ENCODE data around the gene ABCC4. TPM values are rescaled to one million over a fixed set of nuclear protein-coding genes. Genes with fewer than 3 reads are reported as not detected.
A peak's percentile ranks its signal among the peaks of the same experiment; 100 is the strongest.
"Not testable (repeated sequence)": the region's sequence is repeated elsewhere in the genome, so short reads cannot be mapped to it uniquely, and the experiment has no call there.

Gene ABCC4
- total and polyA plus RNA-seq, 2 experiments from 2014 or later = 9.8 to 23.3 TPM

GRCh38 chr13:95295026-95295425 is 6.2 kb downstream of the ABCC4 start:
- DNase-seq (ENCODE audit: low spot score) = no peak
- no peaks in the 10 kb centered on the region for H3K36me3 ChIP-seq (replicated peaks; ENCODE audit: insufficient read depth, low read depth)
- 93% methylated on average over 8 of the region's 8 CpGs for WGBS (ENCODE audit: low lambda C conversion rate, missing lambda C conversion rate)
- H3K4me2 ChIP-seq = no peak overlapping the region
- no peak overlapping the region for H3K4me3 ChIP-seq
- H3K27ac ChIP-seq = no peak overlapping the region
- H3K9me3 ChIP-seq (ENCODE audit: low read depth) = no peaks in the 10 kb centered on the region
- H3K79me2 ChIP-seq = peaks cover 68% of the 10 kb centered on the region
- no peak overlapping the region for H2AFZ ChIP-seq
- no peaks in the 10 kb centered on the region for H3K9me2 ChIP-seq (replicated peaks; ENCODE audit: insufficient read depth)
- H3K4me1 ChIP-seq (ENCODE audit: insufficient read depth) = peaks cover 20% of the 10 kb centered on the region
- no peaks in the 10 kb centered on the region for H3K27me3 ChIP-seq
- no peaks in the 10 kb centered on the region for H4K20me1 ChIP-seq (ENCODE audit: insufficient read depth, poor library complexity, severe bottlenecking)
- TF ChIP-seq EZH2 (IDR thresholded peaks at IDR 0.05; ENCODE audit: borderline replicate concordance) (no peak), CTCF (IDR thresholded peaks at IDR 0.05; ENCODE audit: poor library complexity) (no peak), EZH2phosphoT487 (IDR thresholded peaks at IDR 0.05; ENCODE audit: low read depth, severe bottlenecking, unreplicated experiment) (no peak)

- Histone ChIP-seq H3K79me2 (peaks cover 67% of the 10 kb centered on the region), H3K4me1 (ENCODE audit: insufficient read depth) (peaks cover 14% of the 10 kb centered on the region), H4K20me1 (ENCODE audit: insufficient read depth, poor library complexity, severe bottlenecking) (no peaks in the 10 kb centered on the region), H3K27ac (no peak overlapping the region), H3K4me2 (no peak overlapping the region), H3K9me3 (ENCODE audit: low read depth) (no peaks in the 10 kb centered on the region), H3K36me3 (replicated peaks; ENCODE audit: insufficient read depth, low read depth) (no peaks in the 10 kb centered on the region), H3K27me3 (no peaks in the 10 kb centered on the region), H3K9me2 (replicated peaks; ENCODE audit: insufficient read depth) (no peaks in the 10 kb centered on the region), H3K4me3 (no peak overlapping the region), H2AFZ (no peak overlapping the region)
- DNase-seq (ENCODE audit: low spot score) = no peak
- TF ChIP-seq EZH2 (IDR thresholded peaks at IDR 0.05; ENCODE audit: borderline replicate concordance) (no peak), CTCF (IDR thresholded peaks at IDR 0.05; ENCODE audit: poor library complexity) (no peak), EZH2phosphoT487 (IDR thresholded peaks at IDR 0.05; ENCODE audit: low read depth, severe bottlenecking, unreplicated experiment) (no peak)
- WGBS (ENCODE audit: low lambda C conversion rate, missing lambda C conversion rate) = 95% methylated on average over 9 of the region's 9 CpGs
Measured at GRCh38 chr13:95292622-95293021, 8.6 kb downstream of the ABCC4 start.

- not testable (repeated sequence) for H3K36me3 ChIP-seq (replicated peaks; ENCODE audit: insufficient read depth, low read depth)
- WGBS (ENCODE audit: low lambda C conversion rate, missing lambda C conversion rate) = 98% methylated on average over 4 of the region's 4 CpGs
Measured at GRCh38 chr13:95289901-95290300, 11.3 kb downstream of the ABCC4 start.

GRCh38 chr13:95289020-95289444 is 12.2 kb downstream of the ABCC4 start:
- H3K79me2 ChIP-seq = peaks cover 64% of the 10 kb centered on the region
- no peaks in the 10 kb centered on the region for H3K9me2 ChIP-seq (replicated peaks; ENCODE audit: insufficient read depth)
- H3K27me3 ChIP-seq = no peaks in the 10 kb centered on the region
- no peak overlapping the region for H3K4me3 ChIP-seq
- H4K20me1 ChIP-seq (ENCODE audit: insufficient read depth, poor library complexity, severe bottlenecking) = no peaks in the 10 kb centered on the region
- H3K4me1 ChIP-seq (ENCODE audit: insufficient read depth) = no peaks in the 10 kb centered on the region
- DNase-seq (ENCODE audit: low spot score) = no peak
- no peaks in the 10 kb centered on the region for H3K9me3 ChIP-seq (ENCODE audit: low read depth)
- TF ChIP-seq CTCF (IDR thresholded peaks at IDR 0.05; ENCODE audit: poor library complexity) (no peak), EZH2phosphoT487 (IDR thresholded peaks at IDR 0.05; ENCODE audit: low read depth, severe bottlenecking, unreplicated experiment) (no peak), EZH2 (IDR thresholded peaks at IDR 0.05; ENCODE audit: borderline replicate concordance) (no peak)
- peak overlapping the region; percentile 74 for H3K27ac ChIP-seq
- H3K4me2 ChIP-seq = no peak overlapping the region
- H3K36me3 ChIP-seq (replicated peaks; ENCODE audit: insufficient read depth, low read depth) = no peaks in the 10 kb centered on the region
- no peak overlapping the region for H2AFZ ChIP-seq
- WGBS (ENCODE audit: low lambda C conversion rate, missing lambda C conversion rate) = 36% methylated on average over 4 of the region's 4 CpGs

More at GRCh38 chr13:95289901-95290300, 11.3 kb downstream of the ABCC4 start:
- H3K27ac ChIP-seq; H4K20me1 ChIP-seq (ENCODE audit: insufficient read depth, poor library complexity, severe bottlenecking); DNase-seq (ENCODE audit: low spot score); H3K9me2 ChIP-seq (replicated peaks; ENCODE audit: insufficient read depth); H3K4me2 ChIP-seq; H2AFZ ChIP-seq; H3K4me1 ChIP-seq (ENCODE audit: insufficient read depth); H3K4me3 ChIP-seq; H3K9me3 ChIP-seq (ENCODE audit: low read depth); H3K27me3 ChIP-seq: not testable (repeated sequence)
- peaks cover 64% of the 10 kb centered on the region for H3K79me2 ChIP-seq

All from hepatocyte (in vitro differentiated cells).